Panc1 (cell line): ENCODE measurements around the gene NDRG3. TPM values are rescaled to one million over a fixed set of nuclear protein-coding genes. Genes with fewer than 3 reads are reported as not detected.

Experiments
- ATAC-seq: fragments of 200-7000 bp; cut with Tn5 transposase; 2 replicates; pipeline ENCODE4 v1.9.1; 2020; ENCODE audit warnings: mild to moderate bottlenecking, moderate library complexity
- BruUV-seq: library from RNA; stranded (reverse); fragments of 400-500 nt; replicated peaks from 2 replicates; lab custom pipeline; 2021; lab: Mats Ljungman, UMichigan
- CTCF ChIA-PET: fragments of 300-600 bp; sonication (Branson Sonifier 250); formaldehyde crosslinking; loops from one replicate; lab custom pipeline; 2022; ENCODE audit warnings: antibody characterized with exemption; lab: Charles Lee
- POLR2A ChIA-PET: fragments of 300-600 bp; sonication (Branson Sonifier 250); formaldehyde crosslinking; loops from one replicate; lab custom pipeline; 2022; ENCODE audit warnings: antibody characterized with exemption; lab: Charles Lee
- DNase-seq: peaks from one replicate; pipeline ENCODE4 v3.0.0-alpha.2; 2010; ENCODE audit warnings: low read depth, low spot score
- H3K27ac ChIP-seq: 2 replicates; pipeline ENCODE4 v1.5.1; 2011; ENCODE audit warnings: mild to moderate bottlenecking, low read length, inconsistent platforms
- H3K27me3 ChIP-seq: fragments of 200-500 bp; sonication (Bioruptor generic); 2 replicates; pipeline ENCODE4 v1.6.0; 2014; ENCODE audit warnings: low read length, inconsistent platforms; ENCODE audit not compliant: control insufficient read depth, insufficient read depth
- H3K36me3 ChIP-seq: fragments of 200-500 bp; sonication (Bioruptor generic); 2 replicates; pipeline ENCODE4 v1.5.1; 2014; ENCODE audit warnings: inconsistent platforms, mild to moderate bottlenecking, low read length, moderate library complexity; ENCODE audit not compliant: control insufficient read depth, insufficient read depth
- H3K4me1 ChIP-seq: 2 replicates; pipeline ENCODE4 v1.5.1; 2011; ENCODE audit warnings: inconsistent platforms, mild to moderate bottlenecking, low read length, moderate library complexity; ENCODE audit not compliant: control insufficient read depth, insufficient read depth
- H3K4me3 ChIP-seq, 2 experiments: 2 replicates each; pipeline ENCODE4 v1.5.1; 2011 to 2012; ENCODE audit warnings: low read depth in 2 of 2, low read length in 2 of 2, mild to moderate bottlenecking in 2 of 2, inconsistent platforms in 1 of 2, moderate library complexity in 1 of 2
- H3K9me3 ChIP-seq: fragments of 200-500 bp; sonication (Bioruptor generic); 2 replicates; pipeline ENCODE4 v1.5.1; 2014; ENCODE audit warnings: low read depth, mild to moderate bottlenecking, inconsistent platforms, low read length, moderate library complexity; ENCODE audit not compliant: control insufficient read depth, insufficient read depth
- SIN3A ChIP-seq: IDR thresholded peaks from 2 replicates; pipeline ENCODE4 v1.6.1; 2012; ENCODE audit warnings: low read depth, mild to moderate bottlenecking, low read length, moderate library complexity, borderline replicate concordance; ENCODE audit not compliant: insufficient read depth
- TCF7L2 ChIP-seq: IDR thresholded peaks from 2 replicates; pipeline ENCODE4 v1.6.1; 2011; ENCODE audit warnings: mild to moderate bottlenecking, low read depth, low read length, inconsistent platforms
- in situ Hi-C: cut with HindIII; loops from 2 replicates; pipeline ENCODE4 v1.10.0; 2016; ENCODE audit warnings: low sequenced_read_pairs, low pct_unique_long_range_greater_than_20kb
- intact Hi-C: fragments of 100-400 bp; cut with micrococcal nuclease; formaldehyde crosslinking; loops from one replicate; pipeline ENCODE4 v1.10.0; 2022; ENCODE audit not compliant: unreplicated experiment
- total RNA-seq: library from RNA; stranded (reverse); gene quantifications from one replicate; pipeline ENCODE4 v1.2.1, GENCODE V29; 2021; ENCODE audit not compliant: unreplicated experiment
- TF ChIP-seq, protein P1 (sequence below), 2 experiments: IDR thresholded peaks; 2 replicates each; pipeline ENCODE4 v1.6.1; 2011 to 2012; ENCODE audit warnings: low read depth in 2 of 2, control low read depth in 1 of 2, low read length in 1 of 2, mild to moderate bottlenecking in 1 of 2, moderate library complexity in 1 of 2; ENCODE audit not compliant: insufficient read depth in 1 of 2
- TF ChIP-seq, protein P2 (sequence below): fragments of 450-650 bp; IDR thresholded peaks from 2 replicates; pipeline ENCODE4 v1.5.1; 2017; ENCODE audit warnings: mild to moderate bottlenecking

NDRG3 gene
- total RNA-seq, 1 experiment from 2014 or later, result 36.0 TPM

DNA sequence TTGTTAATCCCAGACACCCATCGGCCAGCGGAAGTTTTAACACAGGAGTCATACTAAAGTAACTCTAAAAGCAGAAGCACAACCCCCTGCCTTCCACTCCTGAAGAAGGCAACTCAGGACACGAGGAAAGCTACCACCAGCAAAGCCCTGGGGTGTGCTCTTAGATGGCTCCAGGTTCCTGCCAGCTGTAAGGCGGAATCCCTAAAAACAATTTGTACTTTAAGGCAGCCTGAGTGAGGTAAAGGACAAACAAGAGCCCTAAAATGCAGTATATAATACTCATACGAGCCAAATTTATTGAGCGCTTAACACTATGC is 8.7 kb downstream of the NDRG3 start:
- ChIA-PET CTCF (interaction anchor here (1.0 kb wide), 1 partner anchor 18 kb away, joined by 4 read pairs; no protein-coding TSS in a partner anchor), POLR2A (no interaction called here)
- TF ChIP-seq, protein P1, sequence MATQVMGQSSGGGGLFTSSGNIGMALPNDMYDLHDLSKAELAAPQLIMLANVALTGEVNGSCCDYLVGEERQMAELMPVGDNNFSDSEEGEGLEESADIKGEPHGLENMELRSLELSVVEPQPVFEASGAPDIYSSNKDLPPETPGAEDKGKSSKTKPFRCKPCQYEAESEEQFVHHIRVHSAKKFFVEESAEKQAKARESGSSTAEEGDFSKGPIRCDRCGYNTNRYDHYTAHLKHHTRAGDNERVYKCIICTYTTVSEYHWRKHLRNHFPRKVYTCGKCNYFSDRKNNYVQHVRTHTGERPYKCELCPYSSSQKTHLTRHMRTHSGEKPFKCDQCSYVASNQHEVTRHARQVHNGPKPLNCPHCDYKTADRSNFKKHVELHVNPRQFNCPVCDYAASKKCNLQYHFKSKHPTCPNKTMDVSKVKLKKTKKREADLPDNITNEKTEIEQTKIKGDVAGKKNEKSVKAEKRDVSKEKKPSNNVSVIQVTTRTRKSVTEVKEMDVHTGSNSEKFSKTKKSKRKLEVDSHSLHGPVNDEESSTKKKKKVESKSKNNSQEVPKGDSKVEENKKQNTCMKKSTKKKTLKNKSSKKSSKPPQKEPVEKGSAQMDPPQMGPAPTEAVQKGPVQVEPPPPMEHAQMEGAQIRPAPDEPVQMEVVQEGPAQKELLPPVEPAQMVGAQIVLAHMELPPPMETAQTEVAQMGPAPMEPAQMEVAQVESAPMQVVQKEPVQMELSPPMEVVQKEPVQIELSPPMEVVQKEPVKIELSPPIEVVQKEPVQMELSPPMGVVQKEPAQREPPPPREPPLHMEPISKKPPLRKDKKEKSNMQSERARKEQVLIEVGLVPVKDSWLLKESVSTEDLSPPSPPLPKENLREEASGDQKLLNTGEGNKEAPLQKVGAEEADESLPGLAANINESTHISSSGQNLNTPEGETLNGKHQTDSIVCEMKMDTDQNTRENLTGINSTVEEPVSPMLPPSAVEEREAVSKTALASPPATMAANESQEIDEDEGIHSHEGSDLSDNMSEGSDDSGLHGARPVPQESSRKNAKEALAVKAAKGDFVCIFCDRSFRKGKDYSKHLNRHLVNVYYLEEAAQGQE (IDR thresholded peaks at IDR 0.05; ENCODE audit: insufficient read depth in 1 of 2, low read depth in 2 of 2, low read length in 1 of 2), result no peak
- BruUV-seq, result no TSS peak
- H3K4me1 ChIP-seq, result no peaks in the 10 kb centered on the region
- intact Hi-C loops, result no loop called here
- DNase-seq, result no peak
- in situ Hi-C loops, result no loop called here
- H3K9me3 ChIP-seq, result no peaks in the 10 kb centered on the region
- H3K4me3 ChIP-seq, result no peak overlapping the region
- no peaks in the 10 kb centered on the region for H3K27me3 ChIP-seq
- no peak overlapping the region for H3K27ac ChIP-seq
- H3K36me3 ChIP-seq, result no peaks in the 10 kb centered on the region
- no peak for ATAC-seq

DNA sequence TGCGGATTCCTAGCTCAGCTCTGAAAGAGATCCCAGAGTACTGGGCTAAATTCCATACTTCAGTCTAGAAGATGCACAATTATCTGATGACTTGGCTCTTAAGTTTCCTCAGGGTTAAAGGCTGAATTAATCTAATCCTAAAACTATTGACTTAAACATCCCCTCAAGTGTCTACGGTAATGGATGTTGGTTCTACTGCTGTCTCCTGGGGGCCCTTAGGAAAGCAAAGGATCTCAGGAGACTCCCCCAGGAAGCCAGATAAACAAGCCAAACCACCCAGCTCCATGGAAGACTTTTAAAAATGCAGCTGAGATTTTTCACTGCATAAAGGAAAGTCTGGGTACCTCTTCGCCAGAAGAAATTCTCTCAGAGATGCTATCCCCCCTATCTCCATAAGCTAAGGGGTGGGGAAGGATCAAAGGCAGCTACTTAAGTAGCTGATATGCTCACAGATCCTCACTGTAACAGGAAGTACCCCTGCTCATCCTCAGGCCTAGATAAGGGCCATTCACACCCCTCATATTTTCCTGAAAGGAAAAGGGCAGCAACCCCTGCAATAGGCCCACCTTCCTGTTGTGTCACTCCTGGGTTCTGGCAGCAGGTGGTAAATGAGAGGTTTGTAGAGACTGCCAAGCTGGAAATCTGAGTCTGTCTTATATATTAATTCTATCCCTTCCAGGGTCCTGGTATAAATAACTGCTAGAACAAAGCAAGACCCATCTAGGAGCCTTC is 9.3 kb downstream of the NDRG3 start:
- intact Hi-C loops (no loop called here), in situ Hi-C loops (no loop called here)
- Histone ChIP-seq H3K4me3 (no peak overlapping the region), H3K4me1 (no peaks in the 10 kb centered on the region), H3K36me3 (no peaks in the 10 kb centered on the region), H3K27ac (no peak overlapping the region), H3K27me3 (no peaks in the 10 kb centered on the region), H3K9me3 (no peaks in the 10 kb centered on the region)
- DNase-seq, result no peak
- ChIA-PET CTCF (interaction anchor here (0.6 to 1.0 kb wide), 2 partner anchors 12 to 18 kb away, joined by 4 to 7 read pairs; no protein-coding TSS in a partner anchor), POLR2A (interaction anchor here (0.6 kb wide), 1 partner anchor 473 kb away, joined by 5 read pairs; no protein-coding TSS in a partner anchor)
- TF ChIP-seq, protein P2, sequence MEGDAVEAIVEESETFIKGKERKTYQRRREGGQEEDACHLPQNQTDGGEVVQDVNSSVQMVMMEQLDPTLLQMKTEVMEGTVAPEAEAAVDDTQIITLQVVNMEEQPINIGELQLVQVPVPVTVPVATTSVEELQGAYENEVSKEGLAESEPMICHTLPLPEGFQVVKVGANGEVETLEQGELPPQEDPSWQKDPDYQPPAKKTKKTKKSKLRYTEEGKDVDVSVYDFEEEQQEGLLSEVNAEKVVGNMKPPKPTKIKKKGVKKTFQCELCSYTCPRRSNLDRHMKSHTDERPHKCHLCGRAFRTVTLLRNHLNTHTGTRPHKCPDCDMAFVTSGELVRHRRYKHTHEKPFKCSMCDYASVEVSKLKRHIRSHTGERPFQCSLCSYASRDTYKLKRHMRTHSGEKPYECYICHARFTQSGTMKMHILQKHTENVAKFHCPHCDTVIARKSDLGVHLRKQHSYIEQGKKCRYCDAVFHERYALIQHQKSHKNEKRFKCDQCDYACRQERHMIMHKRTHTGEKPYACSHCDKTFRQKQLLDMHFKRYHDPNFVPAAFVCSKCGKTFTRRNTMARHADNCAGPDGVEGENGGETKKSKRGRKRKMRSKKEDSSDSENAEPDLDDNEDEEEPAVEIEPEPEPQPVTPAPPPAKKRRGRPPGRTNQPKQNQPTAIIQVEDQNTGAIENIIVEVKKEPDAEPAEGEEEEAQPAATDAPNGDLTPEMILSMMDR, result no peak
- no peak for TF ChIP-seq SIN3A
- 0 out of 2 replicates have a peak, but pooled peaks have one; percentile 24 for TF ChIP-seq TCF7L2
- TF ChIP-seq, protein P1 (IDR thresholded peaks at IDR 0.05; ENCODE audit: insufficient read depth in 1 of 2, low read depth in 2 of 2, low read length in 1 of 2), result no peak
- no peak for ATAC-seq
- no TSS peak for BruUV-seq
